HG03039 (cell line): ENCODE measurements around the gene APOBEC4.
A peak's percentile ranks its signal among the peaks of the same experiment; 100 is the strongest.

Source experiments
- ATAC-seq: cut with Tn5 transposase; IDR thresholded peaks from one replicate; pipeline ENCODE4 v1.9.1; 2021; ENCODE audit warnings: mild to moderate bottlenecking, moderate library complexity; ENCODE audit not compliant: unreplicated experiment

Gene APOBEC4

DNA sequence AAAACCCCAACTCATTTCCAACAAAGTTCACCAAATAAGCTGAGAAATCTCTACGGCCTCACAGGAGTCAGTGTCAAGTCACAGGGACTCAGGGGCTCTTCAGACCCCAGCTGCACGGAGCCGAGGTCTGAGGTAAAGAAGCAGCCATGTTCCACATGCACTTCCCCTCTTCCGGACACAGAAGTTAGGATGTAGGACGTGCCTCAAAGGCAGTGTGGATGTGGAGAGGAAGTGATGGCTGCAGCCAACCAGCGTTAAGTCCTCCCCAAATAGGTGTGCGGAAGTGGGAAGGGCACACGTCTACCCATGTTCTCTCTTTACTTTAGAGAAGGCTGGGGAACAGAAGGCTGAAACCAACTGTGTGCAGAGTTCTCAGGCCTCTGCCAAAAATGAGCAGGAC lies 48.3 kb downstream of the APOBEC4 start:
- peak; percentile 8 for ATAC-seq

DNA sequence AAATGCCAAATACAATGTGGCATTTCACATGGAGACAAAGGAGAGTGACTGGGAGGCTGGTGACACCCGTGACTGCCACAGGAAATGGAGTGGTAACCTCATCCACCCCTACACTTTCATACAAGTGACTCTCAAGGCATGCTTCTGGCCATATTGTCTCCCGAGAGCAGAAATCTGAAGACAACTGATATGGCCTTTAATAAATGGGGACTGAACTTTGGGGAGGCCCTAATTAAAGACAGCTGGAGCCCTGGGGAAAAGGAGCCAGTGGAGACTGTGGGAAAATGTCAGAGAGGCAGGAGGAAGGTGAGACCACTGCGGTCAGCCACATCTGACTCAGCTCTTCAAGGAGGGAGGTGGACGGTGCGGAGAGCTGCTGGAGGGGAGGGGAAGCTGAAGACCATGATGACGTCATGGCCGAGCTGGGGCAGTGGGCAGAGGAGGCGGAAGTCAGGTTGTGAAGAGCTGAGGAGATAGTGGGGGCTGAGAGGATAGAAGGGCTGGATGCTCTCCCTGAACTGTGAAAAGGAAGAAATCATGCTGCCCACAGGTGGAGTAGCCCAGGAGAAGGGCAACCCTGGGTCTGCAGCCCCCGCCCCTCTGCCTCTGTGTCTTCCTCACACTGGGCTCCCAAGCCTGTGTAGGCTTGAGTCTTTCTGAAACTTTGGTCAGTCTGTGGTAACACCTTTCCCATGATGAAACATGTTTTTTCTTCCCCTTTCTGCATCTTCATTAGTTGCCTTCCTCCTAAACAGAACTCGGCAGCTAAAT lies 48.9 kb downstream of the APOBEC4 start:
- peak; percentile 37 for ATAC-seq

DNA sequence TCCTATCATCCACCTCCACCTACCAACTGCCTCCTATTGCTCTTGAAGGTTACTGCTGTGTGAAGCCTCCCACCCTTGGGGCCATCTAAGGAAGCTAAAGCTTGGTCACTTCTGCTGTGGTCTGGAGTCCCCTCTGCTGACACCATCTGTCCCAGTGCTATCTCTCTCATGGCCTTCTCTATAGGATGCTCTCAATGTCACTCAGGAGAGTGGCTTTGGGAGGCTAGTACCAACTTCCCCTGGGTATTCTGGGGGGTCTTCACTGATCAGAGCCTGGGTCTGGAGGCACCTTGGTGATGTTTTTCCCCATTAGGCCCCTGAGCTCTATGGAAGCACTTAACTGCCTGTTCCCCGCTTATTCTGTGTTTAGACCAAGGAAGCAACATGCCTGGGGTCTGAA lies 50.6 kb downstream of the APOBEC4 start:
- no peak for ATAC-seq

DNA sequence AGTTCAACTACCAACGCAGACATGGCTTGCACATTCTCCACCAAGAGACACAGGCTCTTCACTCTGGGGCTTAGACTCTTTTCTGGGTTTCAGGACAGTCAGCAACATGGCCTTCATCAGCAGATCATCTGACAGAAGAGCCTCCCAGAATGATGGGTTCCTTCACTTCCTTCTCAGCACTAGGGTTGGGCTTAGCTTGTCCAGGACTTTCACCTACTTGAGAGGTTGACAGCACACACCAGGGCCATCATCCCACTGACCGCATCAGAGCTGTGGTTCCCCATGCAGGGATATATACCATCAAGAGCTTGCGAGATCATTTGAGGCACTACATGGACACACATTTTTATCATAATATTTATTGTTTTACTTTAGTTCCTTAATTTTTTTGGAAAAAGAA lies 52.5 kb downstream of the APOBEC4 start:
- ATAC-seq = no peak

DNA sequence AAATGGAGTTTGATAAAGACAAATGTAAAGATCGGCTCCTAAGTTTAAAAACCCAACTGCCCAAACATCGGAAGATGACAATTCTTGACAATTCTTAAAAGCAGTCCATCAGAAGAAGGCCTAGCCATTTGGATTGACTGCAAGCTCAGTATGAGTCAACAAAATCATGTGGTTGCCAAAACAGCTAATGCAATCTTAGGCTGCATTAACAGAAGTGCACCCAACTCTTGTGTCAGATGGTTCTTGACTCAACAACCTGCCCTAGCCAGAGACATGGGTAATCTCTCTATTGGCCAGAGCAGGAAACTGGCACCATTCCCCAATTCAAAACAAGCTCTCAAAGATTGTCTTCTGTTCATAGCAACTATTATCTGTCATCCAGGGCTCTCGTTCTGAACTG lies 53.0 kb downstream of the APOBEC4 start:
- no peak for ATAC-seq

DNA sequence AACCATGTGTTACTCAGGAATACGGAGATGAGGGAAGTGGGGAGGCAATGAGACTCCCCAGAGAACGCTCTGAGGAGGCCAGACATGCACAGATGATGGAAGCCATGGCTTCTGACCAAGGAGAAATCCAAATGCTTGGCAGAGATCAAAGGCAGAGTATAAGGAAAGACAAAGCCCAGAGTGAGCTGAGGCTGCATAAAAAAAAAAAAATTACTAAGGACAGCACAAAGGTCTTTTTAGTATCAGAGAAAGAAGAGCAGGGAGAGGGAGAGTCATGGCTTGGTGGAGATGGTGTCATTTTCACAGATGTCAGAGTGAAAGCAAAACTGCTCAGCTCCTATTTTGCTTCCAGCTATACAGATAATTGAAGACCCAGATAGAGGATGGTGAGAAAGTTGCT lies 54.7 kb downstream of the APOBEC4 start:
- ATAC-seq = no peak

DNA sequence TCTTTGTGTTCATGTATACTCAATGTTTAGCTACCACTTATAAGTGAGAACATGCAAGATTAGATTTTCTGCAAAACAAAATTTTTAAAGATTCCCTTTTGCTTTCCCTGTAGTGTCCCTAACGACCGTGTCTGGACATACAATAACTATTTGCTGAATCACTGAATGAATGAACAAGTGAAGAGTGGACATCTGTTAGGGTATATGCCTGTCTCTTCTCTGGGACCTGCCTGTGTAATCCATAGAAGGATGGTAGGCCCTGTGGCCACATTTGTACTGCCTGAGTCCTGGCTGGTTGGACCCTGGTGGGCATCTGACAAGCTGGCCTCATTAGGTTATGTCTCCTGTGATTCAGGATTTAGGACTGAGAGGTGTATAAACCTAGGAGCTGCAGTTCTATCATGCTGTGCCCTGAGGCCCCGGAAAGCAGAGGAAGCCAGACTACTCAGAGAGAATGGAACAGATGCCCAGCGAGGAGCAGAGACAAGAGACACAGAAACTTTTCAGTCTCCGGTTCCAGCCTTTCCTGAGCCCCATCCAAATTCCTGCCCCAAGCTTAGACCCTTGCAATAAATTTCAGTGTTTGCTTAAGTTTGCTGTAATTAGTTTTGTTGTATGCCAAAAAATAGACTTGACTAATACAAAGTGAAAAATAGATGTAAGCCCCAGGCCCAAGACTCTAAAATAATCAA lies 55.3 kb downstream of the APOBEC4 start:
- no peak for ATAC-seq

DNA sequence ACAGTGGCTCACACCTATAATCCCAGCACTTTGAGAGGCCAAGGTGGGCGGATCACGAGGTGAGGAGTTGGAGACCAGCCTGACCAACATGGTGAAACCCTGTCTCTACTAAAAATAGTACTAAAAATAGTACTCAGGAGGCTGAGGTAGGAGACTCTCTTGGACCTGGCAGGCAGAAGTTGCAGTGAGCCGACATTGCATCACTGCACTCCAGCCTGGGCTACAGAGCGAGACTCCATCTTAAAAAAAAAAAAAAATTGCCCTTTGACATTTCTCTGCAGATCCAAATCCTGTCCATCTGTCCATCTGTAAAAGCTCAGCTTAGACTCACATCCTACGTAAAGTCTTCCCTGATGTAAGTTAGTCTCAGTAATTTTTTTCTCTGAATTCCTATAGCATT lies 56.6 kb downstream of the APOBEC4 start:
- ATAC-seq = no peak
